NOMO-1 treated with DMSO at 0.1 percent for 48 hours (cell line): ENCODE data around the gene ZNF689.
"Not testable (repeated sequence)": the region's sequence is repeated elsewhere in the genome, so short reads cannot be mapped to it uniquely, and the experiment has no call there.

Experiments
- DNase-seq: peaks from one replicate; lab custom pipeline; 2025; ENCODE audit not compliant: unreplicated experiment; lab: John Stamatoyannopoulos, UW

ZNF689 gene

DNA sequence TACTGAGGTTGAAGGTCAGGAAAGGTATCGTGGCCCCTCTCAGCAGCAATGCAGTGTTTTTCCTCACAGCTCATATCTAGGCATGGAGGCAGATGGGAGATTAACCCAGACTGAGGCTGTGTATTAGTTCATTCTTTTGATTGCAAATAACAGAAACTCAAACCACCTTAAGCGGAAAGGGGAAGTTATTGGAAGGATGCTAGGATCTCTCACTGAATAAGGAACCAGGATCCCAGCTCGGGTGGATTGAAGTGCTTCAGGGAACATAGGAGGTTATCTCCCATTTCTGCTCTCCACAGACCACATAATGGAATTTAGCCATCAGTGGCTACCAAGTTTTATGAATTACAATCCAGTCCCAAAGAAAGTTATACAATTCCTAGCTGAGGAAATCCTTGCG, 8.2 kb downstream of the ZNF689 start:
- DNase-seq = peak; percentile 28

DNA sequence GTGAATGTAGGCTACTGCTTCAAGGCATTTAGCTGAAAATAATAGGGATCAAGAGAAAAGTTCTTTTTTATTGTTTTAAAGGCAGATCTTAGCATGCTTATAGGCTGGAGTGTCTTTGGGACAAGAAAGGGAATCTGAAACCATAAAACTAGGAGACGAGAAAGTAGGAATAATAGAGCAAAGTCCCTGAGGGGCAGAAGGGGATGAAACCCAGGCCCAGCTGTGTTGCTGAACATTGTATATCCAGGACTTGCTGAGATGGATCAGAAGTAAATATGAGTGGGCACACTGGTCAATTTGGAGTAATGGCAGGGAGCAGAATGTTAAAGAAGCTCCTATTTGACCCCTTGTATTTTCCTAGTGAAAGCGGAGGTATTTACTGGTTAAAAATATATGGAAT, 9.3 kb downstream of the ZNF689 start:
- DNase-seq = no peak

DNA sequence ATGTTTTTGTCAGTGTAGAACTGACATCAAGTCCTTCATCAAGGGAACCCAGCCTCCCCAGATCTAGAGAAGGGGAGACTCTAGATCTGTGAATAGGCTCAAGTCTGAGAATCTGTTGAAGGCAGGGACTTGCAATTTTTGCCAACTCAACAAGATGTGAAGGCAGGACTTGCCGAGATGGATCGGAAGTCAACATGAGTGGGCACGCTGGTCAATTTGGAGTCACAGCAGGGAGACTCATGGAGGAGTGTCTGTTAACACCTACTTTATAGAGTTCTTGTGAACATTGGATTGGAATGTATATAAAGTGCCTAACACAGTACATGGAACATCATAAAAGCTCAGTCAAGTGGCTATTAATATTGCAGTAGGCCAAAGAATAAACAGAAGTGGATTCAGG, 10.0 kb downstream of the ZNF689 start:
- DNase-seq = no peak

DNA sequence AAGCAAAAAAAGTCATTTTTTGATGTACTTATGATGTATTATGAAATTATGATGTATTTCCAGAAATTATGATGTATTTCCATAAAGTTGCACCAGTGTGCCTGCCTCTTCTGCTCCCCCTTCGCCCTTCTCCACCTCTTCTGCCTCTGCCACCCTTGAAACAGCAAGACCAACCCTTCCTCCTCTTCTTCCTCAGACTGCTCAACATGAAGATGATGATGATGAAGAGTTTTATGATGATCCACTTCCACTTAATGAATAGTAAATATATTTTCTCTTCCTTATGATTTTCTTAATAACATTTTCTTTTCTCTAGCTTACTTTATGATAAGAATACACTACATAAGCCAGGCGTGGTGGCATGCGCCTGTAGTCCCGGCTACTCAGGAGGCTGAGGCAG, 17.3 kb downstream of the ZNF689 start:
- no peak for DNase-seq

DNA sequence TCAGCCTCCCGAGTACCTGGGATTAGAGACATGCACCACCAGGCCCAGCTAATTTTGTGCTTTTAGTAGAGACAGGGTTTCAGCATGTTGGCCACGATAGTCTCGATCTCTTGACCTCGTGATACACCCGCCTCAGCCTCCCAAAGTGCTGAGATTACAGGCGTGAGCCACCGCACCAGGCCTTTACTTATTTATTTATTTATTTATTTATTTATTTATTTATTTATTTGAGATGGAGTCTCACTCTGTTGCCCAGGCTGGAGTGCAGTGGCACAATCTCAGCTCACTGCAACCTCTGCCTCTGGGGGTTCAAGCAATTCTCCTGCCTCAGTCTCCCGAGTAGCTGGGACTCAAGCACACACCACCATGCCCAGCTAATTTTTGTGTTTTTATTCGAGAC, 19.3 kb downstream of the ZNF689 start:
- DNase-seq = not testable (repeated sequence)

DNA sequence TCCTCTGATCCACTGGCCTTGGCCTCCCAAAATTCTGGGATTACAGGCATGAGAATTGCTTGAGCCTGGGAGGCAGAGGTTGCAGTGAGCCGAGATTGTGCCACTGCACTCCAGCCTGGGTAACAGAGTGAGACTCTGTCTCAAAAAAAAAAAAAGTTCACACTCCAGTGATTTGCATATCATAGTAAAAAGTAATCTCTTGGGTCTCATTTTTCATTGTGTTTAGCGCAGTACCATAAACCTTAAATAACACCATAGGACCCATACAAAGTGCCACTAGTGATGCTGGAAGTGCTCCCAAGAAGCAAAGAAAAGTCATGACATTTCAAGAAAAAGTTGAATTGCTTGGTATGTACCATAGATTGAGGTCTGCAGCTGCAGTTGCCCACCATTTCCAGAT, 20.6 kb downstream of the ZNF689 start:
- DNase-seq = not testable (repeated sequence)

DNA sequence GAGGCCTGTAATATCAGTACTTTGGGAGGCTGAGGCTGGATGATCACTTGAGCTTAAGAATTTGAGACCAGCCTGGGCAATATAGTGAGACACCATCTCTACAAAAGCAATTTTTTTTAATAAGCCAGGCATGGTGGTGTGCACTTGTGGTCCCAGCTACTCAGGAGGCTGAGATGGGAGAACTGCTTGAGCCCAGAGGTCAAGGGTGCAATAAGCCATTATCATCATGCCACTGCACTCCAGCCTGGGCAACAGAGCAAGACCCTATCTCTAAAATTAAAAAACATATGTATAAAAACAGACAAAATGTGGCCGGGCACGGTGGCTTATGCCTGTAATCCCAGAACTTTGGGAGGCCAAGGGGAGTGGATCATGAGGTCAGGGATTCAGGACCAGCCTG, 21.5 kb downstream of the ZNF689 start:
- no peak for DNase-seq

DNA sequence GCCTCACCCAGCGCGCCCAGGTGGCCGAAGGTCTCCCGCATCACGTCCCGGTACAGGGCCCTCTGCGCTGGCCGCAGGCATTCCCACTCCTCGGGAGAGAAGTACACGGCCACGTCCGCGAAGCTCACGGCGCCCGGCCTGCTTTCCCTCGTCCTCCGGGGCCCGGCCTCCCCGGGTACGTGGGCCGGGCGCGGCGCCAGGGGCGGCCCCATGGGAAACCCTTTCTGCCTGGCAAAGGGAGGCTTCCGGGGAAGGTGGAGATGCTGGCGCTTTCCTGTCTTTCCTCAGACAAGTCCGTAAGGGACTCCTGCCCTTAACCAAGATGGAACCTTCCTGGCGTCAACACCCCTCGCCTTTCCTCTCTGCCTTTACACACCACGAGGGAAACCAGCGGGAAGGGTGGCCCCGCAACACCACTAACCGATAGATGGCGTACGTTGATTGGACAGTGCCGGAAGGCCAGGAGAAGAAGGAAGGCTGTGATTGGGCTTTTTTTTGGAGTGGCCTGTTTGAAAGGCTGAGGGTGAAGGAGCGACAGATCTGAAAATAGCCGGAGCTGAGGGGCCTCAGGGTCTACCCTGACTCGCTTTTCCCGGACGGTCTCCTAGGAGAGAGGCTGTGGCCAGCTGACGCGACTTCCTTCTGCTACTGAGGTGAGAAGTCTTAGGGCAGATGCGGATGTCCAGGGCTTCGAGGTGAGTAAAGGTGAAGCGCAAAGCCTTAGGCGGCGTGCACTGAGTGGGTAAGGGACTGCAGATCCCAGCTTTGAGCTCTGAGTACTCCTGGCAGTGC, 24.6 kb downstream of the ZNF689 start, which contains the start of gene ZNF785:
TSS of gene ZNF785 (minus strand) at position 298 of the 792 bp plus-strand sequence. CDS start at position 212, 86 bp downstream.
- peak; percentile 98 for DNase-seq

DNA sequence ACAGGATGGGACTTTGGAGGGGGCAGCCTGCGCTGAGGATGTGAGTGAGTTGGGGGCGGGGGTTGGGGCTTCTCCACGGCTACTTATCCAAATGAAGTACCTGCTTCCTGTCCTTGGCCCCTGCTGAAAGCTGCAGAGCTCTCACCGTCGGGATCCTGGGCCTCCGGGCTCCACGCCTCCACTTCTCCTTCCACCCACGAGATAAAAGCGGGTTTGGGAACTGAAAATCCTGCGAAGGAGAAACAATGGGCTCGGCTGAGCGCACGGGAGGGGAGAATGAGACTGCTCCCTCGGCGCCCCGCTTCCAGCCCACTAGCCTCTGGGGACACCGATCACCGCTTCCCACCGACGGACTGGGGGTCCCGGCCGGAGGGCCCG, 25.2 kb downstream of the ZNF689 start:
- peak; percentile 20 for DNase-seq

DNA sequence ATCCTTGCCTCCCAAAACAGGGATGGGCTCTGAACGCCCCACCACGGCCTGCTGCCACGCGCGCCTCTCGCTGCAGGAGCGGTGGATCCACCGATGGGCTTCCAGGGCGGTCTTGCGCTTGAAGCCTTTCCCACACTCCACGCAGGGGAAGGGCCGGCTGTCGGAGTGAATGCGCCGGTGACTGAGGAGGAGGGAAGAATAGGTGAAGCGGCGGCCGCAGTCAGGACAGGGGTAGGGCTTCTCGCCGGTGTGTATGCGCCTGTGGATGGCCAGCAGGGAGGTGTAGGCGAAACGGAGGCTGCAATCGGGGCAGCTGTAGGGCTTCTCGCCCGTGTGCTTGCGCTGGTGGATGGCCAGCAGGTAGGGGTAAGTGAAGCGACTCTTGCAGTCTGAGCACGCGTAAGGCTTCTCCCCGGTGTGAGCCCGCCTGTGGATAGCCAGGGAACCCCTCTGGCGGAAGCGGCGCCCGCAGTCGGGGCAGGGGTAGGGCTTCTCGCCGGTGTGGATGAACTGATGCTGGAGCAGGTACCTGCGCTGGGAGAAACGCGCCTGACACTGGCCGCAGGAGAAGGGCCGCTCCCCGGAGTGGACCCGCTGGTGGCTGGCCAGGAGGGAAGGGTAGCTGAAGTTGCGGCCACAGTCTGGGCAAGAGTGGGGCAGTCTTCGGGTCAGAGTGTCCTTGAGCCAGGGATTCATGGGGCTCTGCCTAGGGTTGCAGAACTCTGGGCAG, 27.4 kb downstream of the ZNF689 start:
- no peak for DNase-seq

DNA sequence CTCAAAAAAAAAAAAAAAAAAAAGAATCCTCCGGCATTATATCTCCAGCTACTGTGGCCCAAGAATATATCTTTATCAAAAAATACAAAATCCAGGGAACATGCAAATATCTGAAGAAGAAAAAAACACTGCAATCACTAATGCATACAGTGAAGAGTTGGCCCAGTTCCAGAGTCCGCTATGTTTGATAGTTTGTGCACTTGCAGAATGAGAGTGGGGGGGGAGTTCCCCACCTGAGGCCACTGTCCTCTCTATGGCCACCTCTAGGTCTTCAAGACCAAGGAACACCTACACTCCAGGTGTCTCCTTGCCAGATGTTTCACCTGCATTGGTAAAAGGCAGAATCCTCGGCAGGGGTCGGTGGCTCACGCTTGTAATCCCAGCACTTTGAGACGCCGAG, 28.7 kb downstream of the ZNF689 start:
- no peak for DNase-seq

DNA sequence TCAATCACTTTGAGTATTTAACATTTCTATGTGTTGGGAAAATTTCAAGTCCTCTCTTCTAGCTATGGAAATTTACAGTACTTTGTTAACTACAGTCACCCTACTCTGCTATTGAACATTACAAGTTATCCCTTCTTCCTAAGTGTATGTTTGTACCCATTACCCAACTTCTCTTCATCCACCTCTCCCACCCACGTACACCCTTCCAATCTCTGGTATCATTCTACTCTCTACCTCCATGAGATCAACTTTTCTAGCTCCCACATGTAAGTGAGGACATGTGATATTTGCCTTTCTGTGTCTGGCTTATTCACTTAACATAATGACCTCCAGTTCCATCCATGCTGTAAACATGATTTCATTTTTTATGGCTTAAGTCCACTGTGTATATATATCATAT, 35.5 kb downstream of the ZNF689 start:
- DNase-seq = no peak

DNA sequence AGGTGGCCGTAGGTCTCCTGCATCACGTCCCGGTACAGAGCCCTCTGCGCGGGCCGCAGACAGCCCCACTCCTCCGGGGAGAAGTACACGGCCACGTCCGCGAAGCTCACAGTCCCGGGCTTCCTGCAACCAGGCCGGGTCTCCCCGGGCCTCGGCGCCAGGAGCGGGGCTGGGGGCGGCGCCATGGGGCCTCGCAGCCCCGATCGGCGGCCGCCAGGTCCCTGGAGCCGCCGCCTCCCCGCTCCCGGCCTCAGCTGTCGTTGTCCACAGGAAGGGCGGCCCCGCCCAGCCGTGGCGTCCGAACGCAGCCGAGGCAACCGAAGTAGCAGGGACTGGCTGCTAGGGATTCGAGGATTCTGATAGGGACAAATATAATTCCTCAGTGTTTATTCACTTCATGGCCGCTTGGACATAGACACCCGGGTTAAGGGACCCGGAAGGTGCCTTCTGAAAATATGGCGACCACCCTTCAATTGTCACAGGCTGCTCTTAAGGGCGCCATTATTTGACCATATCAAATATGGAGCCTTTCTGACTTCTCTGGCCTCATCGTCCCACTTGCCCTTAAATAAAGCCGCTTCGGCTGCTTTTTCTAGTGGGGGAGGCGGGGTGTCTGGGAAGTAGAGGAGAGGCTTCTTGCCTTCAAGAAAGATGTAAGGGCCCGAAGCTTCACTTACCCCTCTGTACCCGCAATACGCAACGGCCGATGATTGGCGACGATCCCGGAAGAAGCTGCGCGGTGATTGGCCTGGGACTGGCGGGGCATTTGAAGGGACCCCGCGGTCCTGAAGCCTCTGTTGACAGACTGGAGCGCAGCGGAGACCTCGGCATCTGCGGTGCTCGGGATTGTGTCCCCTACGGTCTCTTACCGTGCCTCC, 38.5 kb downstream of the ZNF689 start, which contains the start of gene ZNF688:
TSS of gene ZNF688 (minus strand) at position 270 of the 878 bp plus-strand sequence. CDS start at position 185, 85 bp downstream.
- DNase-seq = peak; percentile 99

DNA sequence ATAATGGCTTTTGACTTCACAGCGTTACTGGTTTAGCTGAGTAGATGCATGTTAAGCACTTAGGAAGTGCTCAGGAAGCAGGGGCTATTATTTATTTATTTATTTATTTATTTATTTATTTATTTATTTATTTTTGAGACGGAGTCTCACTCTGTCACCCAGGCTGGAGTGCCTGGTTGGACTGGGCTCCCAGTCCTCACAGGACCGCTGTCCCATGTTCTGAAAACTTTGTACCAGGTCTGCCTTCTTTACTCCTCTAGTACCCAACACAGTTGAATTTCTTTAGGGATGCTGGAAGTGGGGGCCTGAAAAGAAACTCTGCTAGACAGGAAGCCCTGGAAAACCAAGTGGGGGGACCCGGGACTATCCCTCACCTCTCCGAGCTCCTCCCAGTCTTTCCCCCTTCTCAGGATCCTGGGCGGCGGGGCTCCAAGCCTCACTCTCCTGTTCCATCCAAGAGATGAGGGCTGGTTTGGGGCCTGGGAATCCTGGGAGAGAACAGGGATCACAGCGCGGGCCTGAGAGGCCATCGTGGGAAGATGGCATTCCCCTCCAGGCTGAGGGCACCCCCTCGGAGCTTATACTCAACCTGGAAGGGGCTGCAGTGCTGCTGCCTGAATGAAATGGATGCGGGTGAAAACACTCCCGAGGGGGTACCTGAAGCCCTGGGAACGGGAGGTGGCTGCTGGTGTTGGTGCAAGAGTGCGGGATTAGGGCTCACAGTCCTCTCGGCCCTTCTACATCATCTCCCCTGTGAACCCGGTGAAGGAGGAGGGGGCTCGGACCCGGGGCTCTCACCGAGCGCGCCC, 39.3 kb downstream of the ZNF689 start:
- no peak for DNase-seq

DNA sequence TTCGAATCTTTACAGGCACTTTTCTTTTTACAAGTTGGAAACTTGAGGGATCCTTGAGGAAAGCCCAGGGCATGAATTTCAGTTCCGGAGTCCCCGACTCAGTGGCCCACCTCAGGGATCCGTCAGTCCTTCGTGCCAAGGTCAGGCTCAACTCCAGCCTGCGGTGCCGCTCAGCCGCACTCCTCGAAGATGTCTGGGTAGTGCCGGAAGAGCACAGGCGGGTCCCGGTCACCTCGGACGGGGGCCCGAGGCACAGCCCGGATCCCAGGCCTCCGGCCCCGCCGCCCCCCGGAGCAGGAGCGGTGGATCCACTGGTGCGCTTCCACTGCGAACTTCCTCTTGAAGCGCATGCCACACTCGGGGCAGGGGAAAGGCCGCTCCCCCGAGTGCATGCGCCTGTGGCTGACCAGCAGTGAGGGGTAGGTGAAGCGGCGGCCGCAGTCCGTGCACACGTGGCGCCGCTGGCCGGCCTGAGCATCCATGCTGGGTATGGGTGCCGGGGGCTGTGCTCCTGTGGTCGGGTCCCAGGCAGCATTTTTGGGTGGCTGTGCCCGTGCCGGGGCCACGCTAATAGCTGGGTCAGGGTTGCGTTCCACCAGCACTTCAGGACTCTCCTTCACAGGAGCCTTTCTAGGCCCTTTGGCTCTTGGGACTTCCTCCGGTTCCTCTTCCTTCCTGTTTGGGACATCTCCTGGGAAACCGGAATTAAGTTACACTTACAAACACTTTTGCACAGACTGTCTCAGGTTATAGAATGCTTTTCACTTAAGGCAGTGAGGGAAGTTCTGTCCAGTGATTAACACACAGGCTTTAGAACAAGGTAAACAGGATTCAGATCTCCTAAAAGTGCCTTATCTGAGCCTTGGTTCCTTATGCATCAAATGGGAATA, 40.2 kb downstream of the ZNF689 start:
- no peak for DNase-seq

DNA sequence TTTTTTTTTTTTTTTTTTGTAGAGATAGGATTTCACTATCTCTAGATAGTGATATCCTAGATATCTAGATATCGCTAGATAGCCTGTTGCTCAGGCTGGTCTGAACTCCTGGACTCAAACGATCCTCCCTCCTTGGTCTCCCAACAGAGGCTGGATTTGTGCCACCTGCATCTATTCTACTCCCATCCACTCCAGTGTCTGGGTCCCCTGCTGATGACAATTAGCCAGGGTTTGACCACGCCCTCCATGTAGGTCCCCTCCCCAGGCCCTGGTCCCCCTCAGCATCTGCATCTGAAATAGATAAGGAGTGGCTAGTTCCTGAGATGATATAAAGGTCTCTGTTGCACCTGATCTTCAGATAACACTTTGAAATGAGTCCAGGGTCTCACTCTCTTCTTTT, 40.9 kb downstream of the ZNF689 start:
- no peak for DNase-seq

DNA sequence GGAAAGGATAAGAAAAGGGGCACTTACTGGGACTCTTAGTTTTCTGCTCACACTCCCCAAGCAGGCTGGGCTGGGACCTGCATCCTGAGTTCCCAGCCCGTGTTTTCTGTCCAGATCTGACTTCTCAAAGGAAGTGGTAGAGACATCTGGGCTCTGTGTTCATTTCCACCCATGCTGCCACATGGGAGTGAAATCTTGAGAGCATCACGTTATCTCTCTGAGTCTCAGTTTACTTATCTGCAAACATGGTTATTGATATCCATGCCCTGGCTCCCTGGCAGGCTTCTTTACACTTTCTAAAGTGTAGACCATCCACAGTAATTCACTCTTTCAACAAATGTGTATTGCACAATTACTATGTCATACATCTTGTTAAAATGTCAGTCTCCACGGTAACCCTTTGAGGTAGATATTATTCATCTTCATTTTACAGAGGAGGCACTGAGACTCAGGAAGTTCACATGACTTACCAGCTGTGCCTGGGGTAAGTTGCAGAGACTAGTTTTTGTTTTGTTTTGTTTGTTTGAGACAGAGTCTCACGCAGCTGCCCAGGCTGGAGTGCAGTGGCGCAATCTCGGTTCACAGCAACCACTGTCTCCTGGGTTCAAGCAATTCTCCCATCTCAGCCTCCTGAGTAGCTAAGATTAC, 42.1 kb downstream of the ZNF689 start:
- peak; percentile 95 for DNase-seq

DNA sequence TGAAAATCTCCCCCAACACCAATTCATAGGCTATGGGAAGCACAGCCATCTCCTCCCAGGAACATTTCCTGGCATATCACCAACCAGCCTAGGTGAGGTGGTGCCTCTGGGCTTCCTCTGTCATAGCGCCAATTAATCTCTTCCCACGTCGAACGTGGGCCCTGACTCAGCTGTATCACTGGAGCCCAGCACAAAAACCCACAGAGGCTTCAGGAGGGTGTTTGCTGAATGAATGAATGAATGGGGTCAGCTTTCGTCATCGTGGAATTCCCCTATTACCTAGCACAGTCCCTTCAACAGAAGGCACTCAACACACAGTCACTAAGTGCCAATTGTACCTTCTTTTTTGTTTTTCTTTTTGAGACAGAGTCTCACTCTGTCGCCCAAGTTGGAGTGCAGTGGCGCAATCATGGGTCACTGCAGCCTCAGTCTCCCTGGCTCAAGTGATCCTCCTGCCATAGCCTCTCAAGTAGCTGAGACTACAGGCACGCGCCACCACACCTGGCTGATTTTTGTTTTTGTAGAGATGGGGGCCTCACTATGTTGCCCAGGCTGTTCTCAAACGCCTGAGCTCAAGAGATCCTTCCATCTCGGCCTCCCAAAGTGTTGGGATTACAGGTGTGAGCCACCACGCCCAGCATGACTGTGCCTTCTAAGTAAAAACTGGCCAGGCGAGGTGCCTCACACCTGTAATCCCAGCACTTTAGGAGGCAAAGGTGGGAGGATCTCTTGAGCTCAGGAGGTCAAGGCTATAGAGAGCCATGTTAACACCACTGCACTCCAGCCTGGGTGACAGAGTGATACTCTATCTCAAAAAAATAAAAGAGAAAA, 42.8 kb downstream of the ZNF689 start:
- no peak for DNase-seq
